ENCODE data around the gene HDHD2. TPM values are rescaled to one million over a fixed set of nuclear protein-coding genes. Genes with fewer than 3 reads are reported as not detected.

HDHD2 gene
- total RNA-seq, 1 experiment from 2014 or later: 20.2 TPM

DNA sequence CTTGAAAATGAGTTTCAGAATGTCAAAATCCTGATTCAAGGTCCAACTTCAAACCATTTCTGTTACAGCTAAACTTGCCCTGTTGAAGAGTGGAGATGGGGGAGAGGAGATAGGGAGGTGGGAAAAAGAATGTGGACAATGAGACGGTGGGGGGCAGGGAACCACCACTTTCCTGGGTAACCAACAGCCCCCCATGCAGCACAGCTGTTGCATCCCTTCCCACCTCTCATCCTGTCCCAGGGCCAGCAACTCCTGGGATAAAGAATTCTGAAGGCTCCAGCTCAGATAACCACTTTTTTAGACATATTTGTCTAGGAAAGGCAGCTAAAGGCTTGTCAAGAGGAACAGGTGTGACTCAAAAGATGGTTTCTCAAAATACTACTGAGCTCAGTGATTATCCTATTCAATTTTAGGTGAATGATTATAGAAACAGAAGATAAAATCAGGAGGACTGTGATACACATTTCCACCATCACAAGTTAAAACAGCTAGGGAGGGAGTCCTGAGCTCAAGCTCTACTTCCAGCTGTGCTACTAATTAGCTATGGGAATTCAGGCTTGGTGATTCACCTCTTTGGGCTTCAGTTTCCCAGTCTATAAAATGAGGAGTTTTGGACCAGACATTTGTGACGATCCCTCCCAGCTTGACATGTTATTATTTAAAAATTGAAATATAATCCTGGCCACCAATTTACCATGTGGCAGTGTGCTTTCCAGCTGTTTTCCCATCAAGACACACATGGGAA is 36.3 kb downstream of the HDHD2 start:
- peak; percentile 74 to 82 for DNase-seq
- peaks cover 7% of the 10 kb centered on the region for H3K36me3 ChIP-seq
- peak overlapping the region; percentile 96 for H3K27ac ChIP-seq
- peaks cover 25% of the 10 kb centered on the region for H3K4me1 ChIP-seq
- no peaks in the 10 kb centered on the region for H3K9me3 ChIP-seq (replicated peaks)
- H3K4me3 ChIP-seq: no peak overlapping the region
- H3K27me3 ChIP-seq: no peaks in the 10 kb centered on the region

DNA sequence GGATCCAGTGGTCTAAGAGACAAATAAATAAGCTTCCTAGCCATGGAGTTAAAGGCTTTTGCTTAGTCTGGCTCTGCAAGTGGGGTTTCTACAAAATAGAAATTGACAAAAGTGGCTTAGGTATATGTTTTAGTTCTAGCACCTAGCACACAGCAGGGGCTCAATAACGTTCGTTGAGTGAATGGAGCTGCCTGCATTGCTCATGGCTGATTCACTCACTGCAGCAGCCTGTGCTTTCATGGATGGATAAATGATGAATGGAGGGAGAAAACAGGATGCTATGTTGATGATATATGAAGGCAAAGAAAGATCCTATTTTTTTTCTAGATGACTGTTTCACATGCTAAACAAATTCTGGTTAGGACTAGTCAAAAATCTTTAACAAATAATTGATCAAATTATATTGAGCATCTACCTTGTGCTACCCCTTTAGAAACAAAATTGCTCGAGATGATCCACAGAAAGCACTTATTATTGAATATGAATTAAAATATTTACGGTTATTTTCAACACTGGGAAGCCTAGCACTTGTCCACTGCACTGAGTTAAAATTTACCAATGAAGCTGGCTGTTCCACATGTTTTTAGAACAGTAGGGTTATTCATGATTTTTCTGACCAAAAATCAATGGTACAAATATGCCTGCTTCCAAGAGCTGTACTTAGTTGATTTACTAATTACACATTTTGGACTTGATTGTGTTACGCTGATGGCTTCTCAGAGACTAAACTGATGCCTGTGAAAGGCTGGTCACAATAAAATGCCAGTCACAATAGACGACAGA is 39.6 kb downstream of the HDHD2 start:
- Histone ChIP-seq H3K27me3 (no peaks in the 10 kb centered on the region), H3K36me3 (peaks cover 11% of the 10 kb centered on the region), H3K4me3 (no peak overlapping the region), H3K9me3 (replicated peaks) (no peaks in the 10 kb centered on the region), H3K27ac (no peak overlapping the region), H3K4me1 (peaks cover 25% of the 10 kb centered on the region)
- no peak for DNase-seq

DNA sequence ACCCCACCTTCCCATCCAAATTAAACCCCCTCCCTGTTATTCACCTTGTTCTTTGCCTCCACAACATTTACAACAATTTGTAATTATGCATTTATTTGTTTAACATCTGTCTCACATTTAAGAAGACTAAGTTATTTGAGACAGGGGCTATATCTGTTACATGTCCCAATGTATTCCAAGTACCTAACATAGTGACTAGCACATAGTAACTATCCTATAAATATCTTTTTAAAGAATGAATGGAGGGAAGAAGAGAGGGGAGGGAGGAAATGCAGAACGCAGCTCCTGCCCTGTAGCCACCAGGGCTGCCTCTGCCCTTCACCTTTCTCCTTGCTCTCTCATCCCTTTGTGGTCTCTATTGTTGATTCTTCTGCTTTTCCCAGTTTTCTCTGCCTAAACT is 40.6 kb downstream of the HDHD2 start:
- Histone ChIP-seq H3K27me3 (no peaks in the 10 kb centered on the region), H3K4me3 (no peak overlapping the region), H3K4me1 (peaks cover 18% of the 10 kb centered on the region), H3K27ac (no peak overlapping the region), H3K9me3 (replicated peaks) (no peaks in the 10 kb centered on the region), H3K36me3 (peaks cover 11% of the 10 kb centered on the region)
- no peak for DNase-seq

DNA sequence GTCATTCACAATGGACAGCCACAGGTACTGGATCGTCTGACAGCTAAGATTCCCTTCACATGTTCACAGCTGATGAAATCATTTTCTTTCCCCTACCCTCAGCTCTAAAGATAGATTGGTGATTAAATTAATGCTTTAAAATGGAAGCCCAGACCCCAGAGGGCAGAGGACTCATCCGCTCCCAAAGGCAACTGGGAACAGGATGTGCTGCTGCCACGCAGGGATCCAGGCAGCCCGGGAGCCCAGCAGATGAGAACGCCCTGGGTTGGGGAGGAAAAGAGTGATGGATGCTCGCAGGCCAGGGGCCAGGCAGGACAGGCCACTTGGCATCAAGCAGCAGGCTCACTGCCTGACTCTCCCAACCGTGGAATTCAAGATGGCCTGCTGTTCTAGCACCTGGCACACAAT is 41.3 kb downstream of the HDHD2 start:
- Histone ChIP-seq H3K27ac (no peak overlapping the region), H3K9me3 (replicated peaks) (no peaks in the 10 kb centered on the region), H3K27me3 (no peaks in the 10 kb centered on the region), H3K36me3 (peaks cover 11% of the 10 kb centered on the region), H3K4me3 (no peak overlapping the region), H3K4me1 (peaks cover 13% of the 10 kb centered on the region)
- DNase-seq: no peak

DNA sequence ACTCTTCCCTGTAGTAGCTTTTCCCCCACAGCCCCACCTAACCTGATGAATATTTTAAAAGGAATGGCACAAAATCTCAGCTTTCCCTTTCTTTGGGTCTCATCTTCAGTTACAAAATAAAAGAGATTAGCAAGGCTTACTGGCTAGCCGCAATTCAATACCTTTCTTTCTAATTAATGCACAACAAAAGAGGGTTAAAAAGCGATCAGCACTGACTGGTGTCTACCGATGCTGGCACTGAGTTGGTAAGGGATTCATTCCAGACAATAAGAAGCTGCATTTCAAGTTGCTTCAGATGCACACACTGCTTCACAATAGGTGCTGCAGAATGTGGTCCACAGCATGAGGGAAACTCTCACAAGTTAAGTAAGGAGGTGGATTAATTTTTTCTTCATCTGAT is 41.9 kb downstream of the HDHD2 start:
- no peak overlapping the region for H3K4me3 ChIP-seq
- no peaks in the 10 kb centered on the region for H3K9me3 ChIP-seq (replicated peaks)
- DNase-seq: no peak
- H3K27ac ChIP-seq: no peak overlapping the region
- H3K27me3 ChIP-seq: no peaks in the 10 kb centered on the region
- H3K36me3 ChIP-seq: peaks cover 11% of the 10 kb centered on the region
- peaks cover 7% of the 10 kb centered on the region for H3K4me1 ChIP-seq

DNA sequence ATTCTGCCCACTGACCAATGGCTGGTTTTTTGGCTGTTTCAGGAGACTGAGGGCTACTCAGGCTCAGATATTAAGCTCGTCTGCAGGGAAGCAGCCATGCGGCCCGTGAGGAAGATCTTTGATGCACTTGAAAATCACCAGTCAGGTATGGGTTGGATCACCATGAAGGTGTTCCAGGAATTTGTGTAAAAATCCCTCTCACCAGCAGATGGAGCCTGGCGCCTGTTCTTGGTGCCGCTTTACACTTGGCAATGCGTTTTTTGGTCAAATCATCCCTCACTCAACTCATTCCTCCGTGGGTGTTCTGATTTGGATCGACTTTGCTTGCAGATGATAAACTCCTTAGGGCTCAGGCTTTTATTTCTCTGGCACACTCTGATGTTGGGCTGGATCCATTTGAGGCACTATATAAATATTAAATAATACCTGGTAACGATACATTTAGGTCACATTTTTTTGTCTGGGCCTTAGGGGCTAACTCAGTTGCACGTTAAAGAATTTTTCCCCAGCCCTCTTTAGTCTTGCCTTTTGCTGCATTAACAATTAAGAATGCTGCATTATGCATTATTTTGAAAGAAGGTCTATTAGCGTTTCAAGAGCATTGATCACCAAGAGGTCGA is 50.0 kb downstream of the HDHD2 start:
- peak; percentile 33 to 65 for DNase-seq
- Histone ChIP-seq H3K36me3 (no peaks in the 10 kb centered on the region), H3K4me3 (no peak overlapping the region), H3K9me3 (replicated peaks) (no peaks in the 10 kb centered on the region), H3K27ac (no peak overlapping the region), H3K27me3 (no peaks in the 10 kb centered on the region), H3K4me1 (no peaks in the 10 kb centered on the region)

DNA sequence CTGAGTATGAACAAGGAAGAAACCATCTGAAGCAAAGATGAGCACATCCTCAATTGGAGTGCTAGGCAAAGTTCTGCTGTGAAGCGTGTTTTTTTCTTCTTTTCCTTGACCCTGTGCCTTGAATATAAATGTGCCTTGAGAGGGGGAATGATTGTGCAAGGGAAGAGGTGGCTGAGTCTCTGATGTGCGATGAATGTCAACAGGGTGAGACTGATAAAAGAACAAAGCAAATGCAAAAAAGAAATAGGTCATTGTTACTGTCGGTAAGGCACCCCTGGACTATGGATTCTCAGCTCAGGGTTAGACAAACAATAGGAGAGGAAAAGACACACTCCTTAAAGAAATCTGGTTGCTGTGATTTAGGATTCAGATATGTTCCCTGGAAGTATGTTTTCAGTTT is 54.5 kb downstream of the HDHD2 start:
- H3K4me3 ChIP-seq: no peak overlapping the region
- no peaks in the 10 kb centered on the region for H3K9me3 ChIP-seq (replicated peaks)
- no peaks in the 10 kb centered on the region for H3K4me1 ChIP-seq
- no peak for DNase-seq
- no peak overlapping the region for H3K27ac ChIP-seq
- H3K36me3 ChIP-seq: no peaks in the 10 kb centered on the region
- no peaks in the 10 kb centered on the region for H3K27me3 ChIP-seq

DNA sequence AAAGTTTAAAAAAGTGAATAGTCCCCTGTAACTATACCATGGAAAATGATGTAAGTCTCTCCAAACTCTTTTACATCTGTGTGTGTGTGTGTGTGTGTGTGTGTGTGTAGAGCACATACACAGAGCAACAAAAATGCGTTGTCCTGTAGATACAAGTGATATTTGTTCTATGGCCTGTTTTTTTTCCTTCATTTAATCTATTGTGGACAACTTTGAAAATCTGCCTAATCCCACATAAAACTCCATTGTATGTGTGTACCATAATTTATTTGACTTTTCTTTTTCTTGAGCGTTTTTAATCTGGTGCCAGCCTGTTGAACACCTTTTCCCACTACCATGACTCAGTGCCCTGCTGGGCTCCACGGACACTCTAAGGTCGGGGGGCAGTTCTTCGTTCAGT is 62.6 kb downstream of the HDHD2 start:
- Histone ChIP-seq H3K4me1 (no peaks in the 10 kb centered on the region), H3K4me3 (no peak overlapping the region), H3K36me3 (no peaks in the 10 kb centered on the region), H3K9me3 (replicated peaks) (no peaks in the 10 kb centered on the region), H3K27ac (no peak overlapping the region), H3K27me3 (no peaks in the 10 kb centered on the region)
- no peak for DNase-seq

DNA sequence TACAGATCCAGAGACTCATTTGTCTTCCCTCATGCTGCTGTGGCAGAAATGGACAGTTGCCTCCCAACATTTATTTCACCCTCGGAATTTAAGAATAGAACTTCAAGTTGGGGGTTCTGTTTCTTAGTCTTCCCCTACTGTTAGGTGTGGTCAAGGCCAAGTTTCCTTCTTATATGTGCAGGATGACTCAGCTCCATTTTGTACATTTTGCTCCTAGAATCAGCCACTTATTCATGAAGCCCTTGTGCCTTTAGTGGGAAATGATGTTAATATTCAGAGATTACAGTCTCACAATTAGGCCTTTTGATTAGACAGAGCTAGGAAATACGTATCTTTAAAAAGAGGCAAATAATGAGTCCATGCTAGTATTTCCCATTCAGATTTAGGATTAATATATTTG is 68.7 kb downstream of the HDHD2 start:
- H3K4me3 ChIP-seq: no peak overlapping the region
- no peaks in the 10 kb centered on the region for H3K27me3 ChIP-seq
- no peak overlapping the region for H3K27ac ChIP-seq
- DNase-seq: no peak
- H3K36me3 ChIP-seq: no peaks in the 10 kb centered on the region
- H3K4me1 ChIP-seq: no peaks in the 10 kb centered on the region
- H3K9me3 ChIP-seq (replicated peaks): no peaks in the 10 kb centered on the region

DNA sequence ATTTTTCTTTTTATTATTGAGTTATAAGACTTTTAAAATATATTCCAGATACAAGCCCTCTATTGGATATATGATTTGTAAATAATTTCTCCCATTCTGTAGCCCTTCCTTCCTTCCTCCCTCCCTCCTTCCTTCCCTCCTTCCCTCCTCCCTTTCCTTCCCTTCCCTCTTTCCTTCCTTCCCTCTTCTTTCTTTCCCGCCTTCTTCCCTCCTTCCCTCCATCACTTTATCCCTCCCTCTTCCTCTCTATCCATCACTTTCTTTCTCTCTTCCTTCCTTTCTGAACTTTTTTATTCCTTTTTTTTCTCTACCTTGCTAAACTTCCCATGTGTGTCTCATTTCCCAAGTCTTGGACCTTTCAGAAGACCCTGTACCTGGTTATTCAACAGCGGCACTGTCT is 69.4 kb downstream of the HDHD2 start:
- no peak overlapping the region for H3K27ac ChIP-seq
- DNase-seq: no peak
- H3K27me3 ChIP-seq: no peaks in the 10 kb centered on the region
- H3K4me1 ChIP-seq: no peaks in the 10 kb centered on the region
- no peaks in the 10 kb centered on the region for H3K9me3 ChIP-seq (replicated peaks)
- no peaks in the 10 kb centered on the region for H3K36me3 ChIP-seq
- H3K4me3 ChIP-seq: no peak overlapping the region

DNA sequence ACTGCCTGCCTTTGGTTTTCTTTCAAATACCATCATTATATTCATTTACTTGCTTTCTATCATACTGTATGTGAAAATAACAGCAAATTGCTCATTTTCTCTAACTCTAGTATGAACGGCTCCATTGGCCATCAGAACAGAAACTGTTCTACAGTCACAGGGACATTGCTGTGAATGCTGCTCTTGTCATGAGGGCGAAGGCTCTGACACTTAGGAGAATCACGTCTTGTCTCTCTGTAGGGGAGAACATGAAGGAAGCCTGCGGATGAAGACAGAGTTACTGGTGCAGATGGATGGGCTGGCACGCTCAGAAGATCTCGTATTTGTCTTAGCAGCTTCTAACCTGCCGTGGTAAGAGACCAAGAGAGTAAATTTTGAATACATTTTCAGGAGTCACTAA is 73.2 kb downstream of the HDHD2 start:
- Histone ChIP-seq H3K4me1 (no peaks in the 10 kb centered on the region), H3K27ac (no peak overlapping the region), H3K36me3 (no peaks in the 10 kb centered on the region), H3K4me3 (no peak overlapping the region), H3K9me3 (replicated peaks) (no peaks in the 10 kb centered on the region), H3K27me3 (no peaks in the 10 kb centered on the region)
- DNase-seq: no peak

DNA sequence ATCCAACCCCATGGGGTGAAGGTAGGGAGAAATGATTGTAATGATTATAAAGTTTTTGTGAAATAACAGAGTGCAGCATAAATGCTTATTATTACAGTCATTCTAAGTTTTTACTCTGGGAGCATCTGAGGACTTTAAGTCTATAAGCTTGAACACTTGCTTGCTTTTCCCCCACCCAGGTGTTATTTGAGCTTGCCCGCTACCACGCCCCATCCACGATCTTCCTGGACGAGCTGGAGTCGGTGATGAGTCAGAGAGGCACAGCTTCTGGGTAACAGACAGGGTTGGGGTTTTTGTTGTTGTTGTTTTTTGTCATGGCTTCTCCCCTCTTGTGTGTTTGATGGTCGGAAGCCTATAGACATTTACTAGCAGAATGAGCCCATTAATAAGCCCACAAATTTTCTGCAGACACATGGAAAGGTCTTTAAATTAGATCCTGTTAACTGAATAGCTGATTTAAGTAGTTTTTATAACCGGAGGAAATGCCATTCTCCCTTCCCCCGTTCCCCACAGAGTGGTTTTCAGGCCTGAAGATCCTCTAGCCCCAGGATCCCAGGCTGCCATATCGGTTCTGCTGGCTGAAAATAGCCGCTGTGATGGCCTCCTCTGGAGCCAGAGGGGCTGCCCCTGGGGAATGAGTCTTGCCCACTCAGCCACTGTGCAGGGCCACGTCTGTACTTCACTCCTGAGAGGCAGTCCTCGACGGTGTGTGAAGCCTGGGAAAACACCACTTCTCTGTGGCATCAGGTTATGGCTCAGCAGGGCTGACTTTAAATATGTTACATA is 75.0 kb downstream of the HDHD2 start:
- Histone ChIP-seq H3K36me3 (no peaks in the 10 kb centered on the region), H3K9me3 (replicated peaks) (no peaks in the 10 kb centered on the region), H3K27ac (peak overlapping the region; percentile 27; the same call in 1 of the 2 replicates), H3K27me3 (no peaks in the 10 kb centered on the region), H3K4me3 (0 out of 2 replicates have a peak overlapping the region, but pooled peaks have one; percentile 18), H3K4me1 (no peaks in the 10 kb centered on the region)
- peak; percentile 33 to 38 for DNase-seq

DNA sequence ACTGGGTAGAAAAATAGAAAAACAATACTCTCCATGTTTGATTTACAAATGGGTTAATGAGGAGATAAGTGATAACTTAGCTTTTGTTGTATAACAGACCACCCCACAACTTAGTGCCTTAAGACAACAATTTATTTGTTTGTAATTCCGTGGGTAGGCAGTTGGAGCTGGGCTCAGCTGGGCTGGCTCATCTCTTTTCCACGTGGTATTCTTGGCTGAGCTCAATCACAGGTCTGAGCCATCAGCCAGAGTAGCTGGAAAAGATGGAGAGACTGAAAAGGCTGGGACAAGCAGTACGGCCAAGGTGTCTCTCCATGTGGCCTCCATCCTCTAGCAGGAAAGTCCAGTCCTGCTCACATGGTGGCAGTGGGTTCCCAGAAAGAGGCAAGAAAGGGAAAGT is 82.7 kb downstream of the HDHD2 start:
- no peak overlapping the region for H3K27ac ChIP-seq
- H3K4me3 ChIP-seq: no peak overlapping the region
- H3K9me3 ChIP-seq (replicated peaks): no peaks in the 10 kb centered on the region
- DNase-seq: no peak
- H3K36me3 ChIP-seq: no peaks in the 10 kb centered on the region
- H3K27me3 ChIP-seq: no peaks in the 10 kb centered on the region
- H3K4me1 ChIP-seq: peaks cover 14% of the 10 kb centered on the region

DNA sequence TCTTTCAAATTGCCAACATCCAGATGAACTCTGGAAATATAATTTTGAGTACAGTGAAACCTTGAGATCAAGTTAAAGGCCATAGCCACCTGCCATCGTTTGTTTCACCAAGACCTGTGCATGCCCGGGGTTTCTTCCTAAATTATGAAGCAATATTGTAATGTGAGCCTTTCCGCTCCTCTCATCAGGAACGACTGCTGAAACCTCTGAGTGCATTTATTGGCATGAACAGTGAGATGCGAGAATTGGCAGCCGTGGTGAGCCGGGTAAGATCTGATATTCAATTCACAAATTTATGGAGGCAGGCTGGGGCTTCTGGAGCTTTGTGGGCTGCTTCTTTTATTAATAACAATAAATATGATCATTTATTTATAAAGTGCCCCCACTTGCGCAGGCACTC is 87.2 kb downstream of the HDHD2 start:
- Histone ChIP-seq H3K9me3 (replicated peaks) (no peaks in the 10 kb centered on the region), H3K4me3 (peak overlapping the region; percentile 8), H3K27me3 (no peaks in the 10 kb centered on the region), H3K36me3 (no peaks in the 10 kb centered on the region), H3K4me1 (peaks cover 15% of the 10 kb centered on the region), H3K27ac (peak overlapping the region; percentile 89)
- DNase-seq: peak; percentile 6 to 55

DNA sequence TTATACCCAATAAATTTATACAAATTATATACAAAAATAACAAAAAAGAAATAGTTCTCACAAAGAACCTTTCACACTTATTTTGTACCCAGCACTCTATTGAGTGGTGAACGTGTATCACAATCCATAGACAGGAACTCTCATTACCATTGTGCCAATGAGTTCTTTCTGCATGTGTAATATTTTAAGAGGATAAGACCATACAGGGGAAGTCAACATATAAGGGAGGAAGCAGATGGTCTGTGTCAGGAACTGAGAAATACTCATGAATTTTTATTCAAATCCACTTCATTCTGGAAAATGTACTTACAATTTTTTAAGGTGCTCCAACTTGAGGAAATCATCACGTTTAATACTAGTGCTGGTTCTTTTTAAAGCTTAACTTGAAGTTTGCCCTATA is 87.8 kb downstream of the HDHD2 start:
- Histone ChIP-seq H3K4me3 (no peak overlapping the region), H3K27me3 (no peaks in the 10 kb centered on the region), H3K4me1 (peaks cover 15% of the 10 kb centered on the region), H3K9me3 (replicated peaks) (no peaks in the 10 kb centered on the region), H3K36me3 (no peaks in the 10 kb centered on the region), H3K27ac (peak overlapping the region; percentile 89)
- DNase-seq: no peak

All from SJCRH30 (cell line).